Prostate gland (tissue), 2 donors: Measurements from ENCODE around the gene REC114.

Experiments used
- CTCF ChIP-seq, 4 experiments: fragments of 200-600 bp in 2 of 4; fragments of 450-650 bp in 2 of 4; sonication (generic) in 2 of 4; IDR thresholded peaks; 1 replicate in 3 of 4; 2 replicates in 1 of 4; pipeline ENCODE4 v1.5.1; 2016 to 2019; ENCODE audit warnings: antibody characterized with exemption in 4 of 4, mild to moderate bottlenecking in 2 of 4, moderate library complexity in 2 of 4
- POLR2A ChIP-seq: fragments of 450-650 bp; IDR thresholded peaks from one replicate; pipeline ENCODE4 v1.6.1; 2016; ENCODE audit warnings: antibody characterized with exemption, mild to moderate bottlenecking

GRCh38 chr15:73495181-73495580 lies 52.2 kb downstream of the REC114 start:
- TF ChIP-seq CTCF (IDR thresholded peaks at IDR 0.05) (no peak), POLR2A (no peak)
